Neural cell (in vitro differentiated cells): ENCODE data around the gene ANXA9.

Experiments
- CTCF ChIP-seq: fragments of 450-650 bp; IDR thresholded peaks from 2 replicates; pipeline ENCODE4 v1.5.1; 2014; ENCODE audit warnings: antibody characterized with exemption, mild to moderate bottlenecking, moderate library complexity; ENCODE audit not compliant: poor library complexity, severe bottlenecking
- EP300 ChIP-seq: fragments of 450-650 bp; conservative IDR thresholded peaks from 2 replicates; pipeline ENCODE4 v1.6.1; 2014; ENCODE audit warnings: antibody characterized with exemption, mild to moderate bottlenecking, moderate library complexity; ENCODE audit not compliant: poor library complexity, severe bottlenecking
- EZH2 ChIP-seq: fragments of 200-600, 300-800 bp; shearing (Covaris generic), sonication (generic); IDR thresholded peaks from 2 replicates; pipeline ENCODE4 v1.6.1; 2014; ENCODE audit warnings: antibody characterized with exemption, low read length, borderline replicate concordance, mild to moderate bottlenecking; ENCODE audit not compliant: insufficient read depth, poor library complexity, severe bottlenecking
- POLR2AphosphoS5 ChIP-seq: IDR thresholded peaks from 2 replicates; pipeline ENCODE4 v1.6.1; 2012
- TAF1 ChIP-seq: IDR thresholded peaks from 2 replicates; pipeline ENCODE4 v1.6.1; 2012; ENCODE audit warnings: low read depth

- no peak for TF ChIP-seq CTCF
- no peak for TF ChIP-seq EP300
- TF ChIP-seq EZH2: no peak
- TF ChIP-seq POLR2AphosphoS5: no peak
- TF ChIP-seq TAF1: no peak
Observed at GRCh38 chr1:150970808-150971582, 11.1 kb upstream of the ANXA9 start.
